GM18511 (cell line): ENCODE data around the gene CD47.

Source experiments
- ATAC-seq: cut with Tn5 transposase; IDR thresholded peaks from one replicate; pipeline ENCODE4 v1.9.1; 2021; ENCODE audit warnings: mild to moderate bottlenecking, moderate library complexity; ENCODE audit not compliant: unreplicated experiment

Gene CD47

DNA sequence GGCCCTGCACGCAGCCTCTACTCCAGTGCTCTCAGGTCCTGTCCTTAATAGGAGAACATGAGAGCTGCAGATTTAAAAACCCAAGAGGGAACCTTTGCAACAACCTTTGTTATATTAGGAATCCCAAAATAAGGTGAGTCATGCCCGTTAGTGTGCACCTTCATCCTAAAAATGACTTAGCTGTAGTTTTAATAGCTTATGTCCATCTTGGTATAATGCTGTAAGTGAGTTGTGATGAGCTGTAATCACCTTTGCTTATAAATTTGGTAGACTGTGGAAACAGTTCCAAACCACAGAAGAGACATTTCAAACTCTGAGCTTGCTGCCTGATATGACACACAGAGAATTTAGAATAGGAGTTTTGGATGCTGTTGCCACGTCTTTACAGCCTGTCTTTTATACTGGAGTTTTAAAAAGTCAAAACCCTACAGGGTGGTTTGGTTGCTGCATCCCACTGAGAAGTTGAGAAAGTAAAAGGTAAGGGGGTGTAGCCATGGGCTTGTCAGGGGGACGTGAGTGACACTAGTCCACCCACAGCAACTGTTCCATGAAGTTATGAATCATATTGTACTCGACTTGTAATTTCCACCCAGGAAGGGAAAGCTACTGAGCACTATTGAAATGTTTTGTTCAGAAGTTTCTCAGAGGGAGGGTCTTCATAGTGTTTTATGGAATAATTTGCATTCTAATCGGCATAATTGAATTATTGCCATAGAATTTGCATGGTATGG is 27.4 kb upstream of the CD47 start:
- ATAC-seq: no peak

DNA sequence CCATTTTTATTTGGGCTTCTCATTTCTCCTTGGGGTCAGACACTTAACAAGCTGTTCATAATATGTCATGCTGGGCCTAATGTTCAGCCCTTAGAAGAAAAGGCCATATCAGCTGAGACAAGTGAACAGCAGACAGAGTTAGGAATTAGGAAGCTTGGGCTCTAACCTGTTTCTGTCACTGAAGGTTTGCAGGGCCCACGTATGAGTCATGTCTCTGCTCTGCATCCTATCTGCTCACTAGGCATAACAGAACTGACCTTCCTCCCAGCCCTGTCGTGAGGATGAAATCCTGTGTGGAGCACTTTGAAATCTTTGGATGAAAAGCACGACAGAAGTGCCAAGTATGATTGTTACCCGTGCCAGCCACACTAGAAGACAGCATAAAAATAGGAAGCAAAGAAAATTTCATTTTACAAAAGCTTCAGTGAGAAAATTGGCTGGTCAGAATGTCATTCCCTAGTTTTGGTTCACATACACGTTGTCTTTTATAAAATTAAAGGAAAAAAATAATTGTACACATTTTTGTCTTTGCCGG is 26.5 kb upstream of the CD47 start:
- ATAC-seq: no peak

DNA sequence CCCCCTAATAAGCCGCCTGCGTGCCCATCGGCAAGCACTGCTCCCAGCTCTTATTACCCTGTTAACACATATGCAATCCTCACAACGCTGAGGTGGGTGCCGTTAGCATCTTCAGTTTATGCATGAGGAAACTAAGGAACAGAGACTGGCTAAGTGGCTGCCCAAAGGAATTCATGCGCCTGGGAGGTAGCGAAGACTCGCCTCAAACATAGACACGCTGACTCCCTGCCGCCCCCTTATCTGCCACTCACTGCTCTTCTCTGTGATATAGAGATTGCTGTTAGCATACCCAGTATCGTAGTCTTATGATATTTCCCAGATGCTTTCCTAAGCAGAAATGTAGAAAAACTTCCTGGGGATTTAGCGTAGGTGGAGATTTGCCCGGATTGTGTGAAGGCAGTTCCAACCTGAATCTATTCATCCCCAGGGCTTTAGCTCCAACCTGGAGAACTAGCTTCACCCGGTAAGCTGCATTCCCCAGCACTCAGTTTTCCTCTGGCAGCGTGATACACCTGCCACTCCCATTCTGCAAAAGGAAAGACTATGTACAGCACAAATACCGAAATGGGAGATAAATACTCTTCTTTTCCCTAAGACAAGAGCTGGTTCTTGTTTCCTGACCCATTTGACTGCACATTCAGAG is 23.7 kb upstream of the CD47 start:
- no peak for ATAC-seq

DNA sequence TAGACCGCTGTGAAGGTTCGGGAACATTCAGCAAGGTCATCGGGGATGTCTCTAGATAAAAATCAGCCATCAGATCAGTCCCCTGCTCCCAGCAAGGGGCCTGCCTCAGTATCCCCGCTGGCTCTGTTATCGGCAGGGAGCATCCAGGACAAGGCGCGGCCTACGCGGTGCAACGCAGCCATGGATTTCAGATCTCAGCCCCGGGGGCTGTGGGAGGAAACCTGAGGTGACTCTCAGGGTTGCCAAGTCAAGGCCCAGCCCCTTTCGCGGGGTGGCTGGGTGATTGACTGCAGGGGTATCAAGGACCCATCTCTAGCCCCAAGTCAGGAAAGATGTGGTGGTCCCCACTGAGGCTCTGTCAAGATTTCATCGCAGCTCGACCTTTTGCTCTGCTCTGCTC is 23.1 kb upstream of the CD47 start:
- no peak for ATAC-seq

DNA sequence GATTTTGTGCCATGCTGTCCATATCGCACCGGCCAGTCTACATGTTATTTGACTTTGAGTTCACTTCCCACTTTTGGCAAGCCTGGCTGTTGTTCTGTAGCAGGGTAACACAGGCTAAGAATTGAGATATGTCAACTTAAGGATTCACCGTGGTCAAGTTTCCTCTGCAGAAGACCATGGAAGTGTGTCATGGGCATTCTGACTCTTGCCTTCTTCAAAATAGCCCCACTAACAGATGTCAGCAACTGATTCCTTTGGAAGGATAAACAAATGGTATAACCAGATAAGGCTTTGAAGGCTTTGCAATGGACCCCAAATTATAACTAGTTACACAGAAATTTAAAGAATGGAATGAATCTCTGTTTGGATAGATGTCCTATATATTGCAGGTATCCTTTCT is 20.1 kb upstream of the CD47 start:
- no peak for ATAC-seq

DNA sequence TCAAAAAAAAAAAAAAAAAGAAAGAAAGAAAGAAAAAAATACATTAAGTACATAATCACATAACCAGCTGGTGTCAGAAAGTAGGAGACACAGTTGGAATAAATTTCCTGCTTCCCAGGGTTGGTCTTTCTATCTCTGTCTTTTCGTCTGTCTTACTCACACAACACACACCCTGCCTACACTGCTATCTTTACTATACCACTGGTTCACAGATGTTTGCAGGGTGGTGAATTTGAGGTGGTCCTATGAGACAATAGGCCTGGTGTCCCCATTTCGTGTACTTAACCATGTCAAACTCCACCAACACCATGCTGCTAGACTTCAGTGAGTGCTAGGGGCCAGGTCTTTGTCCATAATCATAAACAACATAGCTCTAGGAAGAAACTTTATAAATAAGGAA is 17.6 kb upstream of the CD47 start:
- ATAC-seq: no peak

DNA sequence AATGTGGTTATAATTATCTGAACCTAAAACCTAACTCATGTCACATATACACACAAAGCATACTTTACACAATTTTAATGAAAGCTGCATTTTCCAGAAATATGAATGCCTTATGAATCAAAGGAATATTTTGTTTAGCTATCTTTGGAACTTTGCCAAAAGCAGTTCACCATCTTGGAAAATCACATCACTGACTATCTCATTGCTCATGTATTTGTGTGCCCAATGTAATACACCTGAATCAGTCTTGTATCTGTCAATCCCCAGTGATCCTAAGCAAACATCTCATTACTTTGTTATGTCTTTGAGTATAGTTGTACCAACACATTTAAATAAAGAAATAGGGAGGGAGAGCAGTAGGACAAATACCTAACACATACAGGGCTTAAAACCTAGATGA is 15.6 kb upstream of the CD47 start:
- no peak for ATAC-seq

DNA sequence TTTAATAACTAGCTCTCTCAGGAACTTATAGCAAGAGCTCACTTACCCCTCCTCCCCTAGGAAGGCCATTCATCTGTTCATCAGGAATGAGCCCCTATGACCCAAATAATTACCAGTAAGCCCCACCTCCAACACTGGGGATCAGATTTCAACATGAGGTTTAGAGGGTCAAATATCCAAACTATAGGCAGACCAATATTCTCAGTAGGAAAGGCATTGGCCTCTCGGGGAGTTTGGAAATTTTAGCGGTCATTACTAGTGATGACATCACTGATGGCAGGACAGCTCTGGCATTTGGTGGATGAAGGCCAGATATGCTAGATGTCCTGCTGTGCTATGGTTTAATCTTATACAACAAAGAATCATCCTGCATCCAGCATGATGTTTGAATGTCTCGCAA is 15.2 kb upstream of the CD47 start:
- ATAC-seq: no peak

DNA sequence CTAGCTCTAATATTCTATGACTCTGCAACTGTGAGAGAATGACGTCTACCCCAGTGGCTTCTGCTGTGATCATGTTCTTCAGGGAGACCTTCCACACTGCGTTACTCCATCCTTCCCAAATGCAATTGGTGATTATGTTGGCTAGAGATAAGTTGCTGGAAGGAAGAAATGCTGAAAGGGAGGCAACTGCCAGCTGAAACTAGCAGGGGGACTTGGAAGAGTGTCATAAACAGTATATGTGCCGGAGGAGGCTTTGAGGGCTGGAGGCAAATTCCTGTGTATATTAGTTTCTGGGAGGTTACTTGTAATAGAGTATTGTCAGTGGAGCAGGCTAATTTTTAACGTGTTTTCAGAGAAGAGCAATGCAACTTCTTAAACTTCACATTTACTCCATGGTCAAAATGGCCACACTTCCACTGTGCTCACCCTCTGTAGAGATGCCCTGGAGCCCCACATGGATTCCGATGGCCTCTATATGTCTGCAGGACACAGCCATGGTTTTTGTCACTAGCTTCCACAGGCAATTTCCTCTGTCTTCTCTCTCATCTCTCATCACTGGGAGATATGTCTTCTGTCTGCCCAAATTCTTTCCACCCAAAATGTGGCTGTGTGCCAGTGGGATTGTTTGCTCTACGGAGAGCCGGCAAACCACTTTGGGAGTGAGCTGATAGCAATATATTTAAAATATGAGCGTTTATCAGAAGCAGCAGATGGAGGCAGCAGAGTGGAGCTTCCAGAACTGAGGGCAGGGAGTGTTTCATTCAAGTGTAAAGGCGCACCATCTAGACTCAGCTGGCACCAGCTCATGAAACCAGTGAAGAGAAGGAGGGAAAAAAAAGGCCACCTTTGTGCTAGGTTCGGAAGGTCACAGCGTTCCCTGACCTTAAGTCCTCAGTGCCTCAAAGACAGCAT is 13.3 kb upstream of the CD47 start:
- no peak for ATAC-seq

DNA sequence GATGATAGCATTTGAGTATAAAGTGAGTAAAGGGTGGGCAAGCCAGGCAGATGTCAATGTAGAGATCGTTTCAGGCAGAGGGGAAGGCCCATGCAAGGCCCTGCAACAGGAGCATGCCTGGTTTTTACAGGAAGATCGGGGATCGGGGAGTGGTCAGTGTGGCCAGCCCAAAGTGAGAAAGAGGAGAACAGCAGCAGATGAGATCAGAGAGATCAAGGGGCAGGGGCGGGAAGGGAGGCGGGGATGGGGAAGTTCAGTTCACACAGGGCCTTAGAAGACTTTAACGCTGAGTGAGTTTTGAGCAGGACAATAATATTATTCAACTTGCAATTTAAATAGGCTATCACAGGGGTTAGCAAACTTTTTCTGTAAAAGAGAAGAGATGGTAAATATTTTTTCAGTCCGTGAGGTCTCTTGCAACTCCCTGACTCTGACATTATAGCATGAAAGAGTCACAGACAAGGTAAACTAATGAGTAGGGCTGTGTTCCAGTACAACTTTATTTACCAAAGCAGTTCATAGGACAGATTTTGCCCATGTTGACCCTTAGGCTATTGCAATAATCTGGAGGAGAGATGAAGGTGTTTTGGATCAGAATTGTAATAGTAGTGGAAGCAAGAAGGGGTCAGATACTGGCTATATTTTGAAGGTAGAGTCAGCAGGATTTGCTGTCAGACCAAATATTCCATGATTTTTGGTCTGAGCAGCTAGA is 12.4 kb upstream of the CD47 start:
- no peak for ATAC-seq

DNA sequence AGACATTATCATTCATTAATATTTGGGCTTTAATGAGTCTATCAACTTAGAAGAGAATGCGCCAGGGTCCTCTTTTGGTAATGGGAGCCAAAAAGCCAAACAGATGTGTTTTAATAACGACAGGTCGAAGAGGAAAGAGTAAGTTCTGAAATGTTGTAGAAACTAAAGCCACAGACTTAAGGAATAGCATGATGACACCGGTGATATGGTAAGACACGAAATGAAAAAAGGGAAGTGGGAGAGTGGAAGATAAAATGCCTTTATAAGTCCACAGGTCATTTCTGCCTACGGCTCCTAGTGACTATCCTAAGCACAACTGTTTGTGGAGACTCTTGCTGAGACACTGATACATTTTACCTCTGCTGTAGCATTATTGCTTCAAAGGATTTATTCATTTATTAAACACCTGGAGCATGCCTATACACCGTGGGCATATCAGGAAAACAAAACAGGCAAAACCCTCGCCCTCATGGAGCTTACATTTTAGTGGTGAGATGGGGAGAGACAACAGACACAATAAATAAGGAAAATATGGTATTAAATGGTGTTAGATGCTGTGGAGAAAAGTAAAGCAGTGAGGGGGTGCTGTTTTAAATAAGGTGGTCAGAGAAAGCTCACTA is 11.7 kb upstream of the CD47 start:
- ATAC-seq: no peak

DNA sequence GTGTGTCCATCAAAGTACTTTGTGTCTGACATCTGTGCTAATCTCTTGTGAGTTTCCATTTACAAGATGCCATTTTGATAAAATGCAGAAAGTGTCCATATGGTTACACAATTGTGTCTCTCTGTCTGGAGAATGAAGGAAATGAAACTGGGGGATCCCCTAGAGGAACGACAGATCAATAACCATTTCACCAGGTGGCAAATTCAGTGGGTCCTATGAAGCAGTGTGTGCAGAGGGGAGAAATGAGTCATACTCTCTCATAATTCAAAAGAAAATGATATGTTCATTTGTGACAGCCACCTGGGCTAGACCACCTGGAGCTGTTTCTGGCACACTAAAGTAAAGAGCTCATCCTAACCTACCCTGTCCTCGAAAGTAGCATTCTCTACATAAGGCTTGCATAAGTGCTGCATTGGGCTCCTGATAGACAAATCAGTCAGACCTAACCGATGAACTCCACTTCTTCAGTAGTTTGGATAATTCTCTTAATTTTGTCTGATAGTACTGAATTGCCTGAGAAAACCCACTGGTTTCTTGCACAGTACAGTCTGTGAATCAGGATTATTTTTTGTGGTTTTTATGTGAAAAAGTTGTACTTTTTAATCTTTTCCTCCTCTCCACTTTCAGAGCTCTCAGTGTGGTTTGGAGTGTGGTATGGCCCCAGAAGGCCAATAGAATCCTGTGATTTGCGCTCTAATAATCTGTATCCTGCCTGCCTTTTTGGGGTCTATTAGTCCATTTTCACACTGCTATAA is 10.3 kb upstream of the CD47 start:
- peak; percentile 89 for ATAC-seq

DNA sequence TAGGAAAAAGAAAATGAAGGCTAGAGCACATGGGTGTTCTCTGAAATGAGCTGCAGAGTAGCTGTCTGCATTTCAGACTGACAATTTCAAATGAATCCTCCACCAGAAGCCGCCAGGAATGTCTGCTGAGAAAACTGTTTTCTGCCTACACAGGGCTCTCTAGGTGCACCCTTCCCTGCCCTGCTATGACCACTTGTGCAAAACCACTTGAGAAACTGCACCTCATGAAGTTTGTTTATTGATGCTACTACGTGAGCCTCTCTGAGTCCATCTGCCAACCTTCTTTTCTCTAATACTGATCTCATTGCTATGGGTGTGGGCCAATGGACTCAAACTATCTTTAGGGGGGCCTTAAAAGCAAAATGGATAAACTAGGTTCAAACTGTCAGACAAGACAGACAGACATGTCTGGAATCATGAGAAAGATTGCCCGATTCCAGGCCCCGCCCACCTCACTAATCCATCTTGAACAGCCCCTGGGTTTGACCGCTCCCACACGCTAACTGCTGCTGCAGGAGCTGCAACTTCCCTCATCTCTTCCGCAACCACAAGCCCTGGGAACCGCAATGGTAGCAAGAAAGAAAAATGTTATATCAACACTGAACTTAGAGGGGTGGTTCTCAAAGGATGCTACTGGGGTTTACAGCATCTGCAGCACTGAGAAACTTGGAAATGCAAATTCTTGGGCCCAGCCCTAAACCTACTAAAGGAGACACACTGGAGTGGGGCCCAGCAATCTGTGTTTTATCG is 9.0 kb upstream of the CD47 start:
- peak; percentile 17 for ATAC-seq

DNA sequence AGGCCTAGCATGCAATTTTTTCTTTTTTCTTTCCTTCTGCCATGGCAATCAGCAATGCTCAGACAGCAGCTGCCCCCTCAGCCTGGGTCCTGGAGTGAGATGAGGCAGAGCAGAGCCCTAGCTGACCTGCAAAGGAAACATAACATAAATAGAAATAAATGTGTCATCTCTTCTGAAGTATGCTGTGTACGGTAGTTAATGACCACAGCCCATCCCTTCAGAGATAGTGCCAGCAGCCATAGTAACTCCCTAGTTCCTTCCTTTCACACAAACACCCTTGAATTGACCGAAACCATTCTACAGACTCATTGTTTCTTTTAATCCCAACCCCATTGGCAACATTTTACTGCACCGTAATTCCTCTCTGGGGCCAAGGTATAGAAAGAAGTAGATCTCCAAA is 8.4 kb upstream of the CD47 start:
- no peak for ATAC-seq

DNA sequence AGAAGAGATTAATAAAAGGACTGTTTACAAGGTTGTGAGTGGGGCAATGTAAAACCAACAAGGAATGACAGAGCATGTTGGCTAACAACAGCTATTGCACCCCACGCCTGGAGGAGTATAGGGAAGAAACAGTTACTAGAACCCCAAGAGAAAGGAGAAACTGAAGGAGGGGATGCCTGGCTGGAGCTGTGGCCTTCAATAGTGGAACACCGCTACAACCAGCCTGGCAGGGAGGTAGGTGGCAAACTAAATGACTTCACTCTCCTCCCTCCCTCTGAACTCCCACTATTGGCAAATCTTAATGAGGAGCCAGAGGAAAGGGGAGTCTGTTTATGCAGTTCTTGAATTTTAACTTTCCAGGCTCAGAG is 7.2 kb upstream of the CD47 start:
- ATAC-seq: no peak

DNA sequence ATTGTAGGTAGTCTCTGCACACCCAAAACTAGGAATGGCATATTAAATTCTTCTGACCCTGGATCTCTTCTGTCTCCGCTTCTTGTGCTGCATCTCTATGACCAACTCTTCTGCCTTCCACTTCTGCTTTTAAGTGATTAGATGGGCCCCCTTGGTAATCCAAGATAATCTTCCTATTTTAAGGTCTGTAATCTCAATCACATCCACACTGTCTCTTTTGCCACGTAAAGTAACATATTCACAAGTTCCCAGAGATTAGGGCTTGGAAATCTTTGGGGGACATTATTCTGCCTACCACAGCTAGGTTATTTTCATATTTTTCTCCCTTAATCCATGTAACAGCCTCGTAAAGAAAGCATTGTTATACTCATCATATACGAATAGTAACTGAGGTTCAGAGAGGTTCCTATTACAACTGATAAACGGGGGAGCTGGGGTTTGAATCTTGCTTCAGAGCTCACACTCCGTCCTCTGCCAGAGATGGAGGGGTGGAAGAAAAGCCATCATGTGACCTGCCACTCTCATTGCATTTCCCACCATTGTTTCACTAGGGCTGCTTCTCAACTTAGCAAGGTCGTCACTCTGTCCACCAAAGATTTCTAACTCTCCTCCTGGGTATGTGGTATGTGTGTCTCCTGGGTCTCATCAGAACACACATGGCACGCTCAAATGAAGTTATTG is 6.6 kb upstream of the CD47 start:
- no peak for ATAC-seq

DNA sequence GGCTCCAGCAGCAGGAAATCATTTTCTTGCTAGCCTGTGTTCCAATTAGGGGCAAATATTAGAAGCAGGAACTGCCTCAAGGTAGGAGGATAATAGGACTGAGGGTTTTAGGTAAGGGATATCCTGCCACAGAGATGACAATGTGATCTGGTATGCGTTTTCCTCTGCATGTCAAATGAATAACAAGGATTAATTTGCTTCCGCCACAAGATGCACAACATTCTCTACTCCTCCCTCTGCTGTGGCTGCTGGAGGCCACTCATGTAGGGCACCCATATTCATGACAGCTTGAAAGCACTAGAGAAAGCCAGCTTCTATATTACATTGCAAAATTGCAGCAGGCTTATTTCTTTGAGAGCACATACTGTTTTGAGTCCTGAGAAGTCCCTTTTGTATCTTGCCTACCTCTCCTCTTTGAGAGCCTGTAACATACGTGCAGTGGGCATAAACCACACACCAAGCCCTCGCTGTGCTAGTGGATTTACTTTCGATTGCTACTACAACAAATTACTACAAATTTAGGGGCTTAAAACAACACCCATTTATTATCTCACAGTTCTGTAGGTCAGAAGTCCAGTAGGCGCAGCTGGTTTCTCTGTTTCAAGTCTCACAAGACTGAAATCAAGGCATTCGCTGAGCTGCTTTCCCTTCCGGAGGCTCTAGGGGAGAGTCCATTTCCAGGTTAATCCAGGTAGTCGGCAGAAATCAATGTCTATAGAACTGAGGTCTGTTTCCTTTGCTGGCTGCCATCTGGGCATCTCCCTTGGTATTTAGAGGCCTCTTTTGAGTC is 5.9 kb upstream of the CD47 start:
- no peak for ATAC-seq

DNA sequence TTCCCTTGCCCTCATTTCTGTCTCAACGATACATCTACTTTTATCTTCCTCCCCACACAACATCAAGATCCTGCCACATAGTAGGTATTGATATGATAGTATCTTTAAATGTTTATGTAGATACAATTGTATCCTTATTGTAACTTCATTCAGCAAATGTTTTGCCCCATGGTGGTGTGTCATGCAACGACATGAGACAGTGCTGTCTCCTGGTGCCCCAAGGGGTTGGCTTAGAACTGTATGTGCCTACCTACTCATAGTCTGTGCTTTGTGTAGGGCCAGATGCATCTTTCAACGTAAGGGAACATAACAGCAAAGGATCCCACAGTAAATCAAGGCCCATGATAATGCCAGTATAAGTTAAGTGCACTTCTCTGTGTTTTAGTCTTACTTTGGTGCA is 2.8 kb upstream of the CD47 start:
- no peak for ATAC-seq
